Nephron progenitor cell (in vitro differentiated cells): Measurements from ENCODE around the gene MEIS2.

Source experiments
- DNase-seq: peaks from one replicate; pipeline ENCODE4 v3.0.0; 2021
- H3K27ac Mint-ChIP-seq: 2 replicates; pipeline ENCODE4 v1.8.0; 2021; ENCODE audit warnings: mild to moderate bottlenecking, moderate library complexity, mixed read lengths
- H3K27me3 Mint-ChIP-seq: 2 replicates; pipeline ENCODE4 v1.8.0; 2021; ENCODE audit warnings: mild to moderate bottlenecking, low read depth, mixed read lengths; ENCODE audit not compliant: poor library complexity
- H3K36me3 Mint-ChIP-seq: 2 replicates; pipeline ENCODE4 v1.8.0; 2021; ENCODE audit warnings: low read depth, mixed read lengths
- H3K4me1 Mint-ChIP-seq: 2 replicates; pipeline ENCODE4 v1.8.0; 2021; ENCODE audit warnings: mixed read lengths
- H3K4me3 Mint-ChIP-seq: 2 replicates; pipeline ENCODE4 v1.8.0; 2021; ENCODE audit warnings: mild to moderate bottlenecking, moderate library complexity, mixed read lengths
- H3K9me3 Mint-ChIP-seq: 2 replicates; pipeline ENCODE4 v1.8.0; 2021; ENCODE audit warnings: mild to moderate bottlenecking, moderate library complexity, mixed read lengths
- TF ChIP-seq, protein P1 (sequence below): fragments of 200-600 bp; sonication (generic); IDR thresholded peaks from 2 replicates; pipeline ENCODE4 v1.5.0; 2021; ENCODE audit warnings: antibody characterized with exemption

MEIS2 gene

DNA sequence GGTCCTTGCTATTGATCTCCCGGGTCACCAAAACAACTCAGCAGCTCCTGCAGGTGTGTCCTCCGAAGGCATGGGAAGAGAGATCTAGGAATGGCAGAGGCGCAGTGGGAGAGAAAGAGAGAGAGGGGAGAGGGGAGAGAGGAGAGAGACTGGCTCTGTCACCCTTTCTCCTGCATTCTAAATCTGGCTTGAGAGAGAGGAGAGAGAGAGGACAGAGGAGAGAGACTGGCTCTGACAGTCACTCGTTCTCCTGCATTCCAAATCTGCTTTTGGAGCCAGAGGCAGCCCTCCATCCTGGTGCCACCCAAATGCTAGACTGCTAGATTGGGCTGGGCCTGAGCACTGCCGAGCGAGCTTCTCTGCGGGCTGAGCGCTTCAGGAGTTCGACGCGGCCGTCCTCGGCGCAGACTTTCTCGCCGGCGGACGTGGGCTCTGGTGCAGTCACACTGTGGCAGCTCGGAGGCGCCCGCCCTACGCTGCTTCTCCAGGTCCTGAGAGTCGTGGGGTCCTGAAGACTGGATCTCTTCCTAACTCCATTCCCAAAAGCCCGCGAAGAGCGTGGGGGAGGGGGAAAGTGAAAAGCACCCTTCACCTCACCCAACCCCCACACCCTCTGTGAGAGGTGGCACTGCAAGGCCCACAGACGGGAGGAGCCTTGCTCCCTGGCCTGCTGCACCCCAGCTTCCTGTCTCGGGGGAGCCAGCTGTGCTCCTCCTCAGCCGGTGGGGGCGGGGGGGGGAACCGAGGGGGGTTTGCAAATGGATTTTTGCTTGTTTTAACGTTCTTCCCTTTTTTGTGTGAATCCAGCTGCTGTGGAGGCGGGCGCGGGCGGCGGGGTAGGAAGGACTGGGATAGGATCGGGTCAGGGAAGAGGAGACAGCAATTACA lies 222.3 kb downstream of the MEIS2 start:
- TF ChIP-seq, protein P1, sequence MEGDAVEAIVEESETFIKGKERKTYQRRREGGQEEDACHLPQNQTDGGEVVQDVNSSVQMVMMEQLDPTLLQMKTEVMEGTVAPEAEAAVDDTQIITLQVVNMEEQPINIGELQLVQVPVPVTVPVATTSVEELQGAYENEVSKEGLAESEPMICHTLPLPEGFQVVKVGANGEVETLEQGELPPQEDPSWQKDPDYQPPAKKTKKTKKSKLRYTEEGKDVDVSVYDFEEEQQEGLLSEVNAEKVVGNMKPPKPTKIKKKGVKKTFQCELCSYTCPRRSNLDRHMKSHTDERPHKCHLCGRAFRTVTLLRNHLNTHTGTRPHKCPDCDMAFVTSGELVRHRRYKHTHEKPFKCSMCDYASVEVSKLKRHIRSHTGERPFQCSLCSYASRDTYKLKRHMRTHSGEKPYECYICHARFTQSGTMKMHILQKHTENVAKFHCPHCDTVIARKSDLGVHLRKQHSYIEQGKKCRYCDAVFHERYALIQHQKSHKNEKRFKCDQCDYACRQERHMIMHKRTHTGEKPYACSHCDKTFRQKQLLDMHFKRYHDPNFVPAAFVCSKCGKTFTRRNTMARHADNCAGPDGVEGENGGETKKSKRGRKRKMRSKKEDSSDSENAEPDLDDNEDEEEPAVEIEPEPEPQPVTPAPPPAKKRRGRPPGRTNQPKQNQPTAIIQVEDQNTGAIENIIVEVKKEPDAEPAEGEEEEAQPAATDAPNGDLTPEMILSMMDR = no peak

DNA sequence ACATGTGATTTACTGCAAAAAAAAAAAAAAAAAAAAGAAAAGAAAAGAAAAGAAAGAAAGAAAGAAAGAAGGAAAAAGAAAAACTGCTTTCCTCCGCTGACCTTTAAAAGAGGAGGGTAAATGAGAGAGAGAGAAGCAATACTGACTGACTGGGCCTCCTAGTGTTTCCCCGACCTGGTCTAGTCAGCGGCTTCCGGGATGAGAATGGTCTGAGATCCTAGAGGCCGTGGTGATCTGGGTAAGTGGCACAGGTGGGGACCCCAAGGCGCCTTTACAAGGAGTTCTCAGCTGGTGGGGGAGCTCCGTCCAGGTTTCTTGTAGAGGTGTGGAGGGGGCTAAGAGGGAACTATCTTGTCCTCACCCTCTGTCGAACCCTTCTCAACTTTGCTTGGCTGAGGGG lies 223.1 kb downstream of the MEIS2 start:
- H3K4me1 Mint-ChIP-seq = peaks cover 61% of the 10 kb centered on the region
- H3K27ac Mint-ChIP-seq = no peak overlapping the region
- H3K9me3 Mint-ChIP-seq = no peaks in the 10 kb centered on the region
- H3K27me3 Mint-ChIP-seq = peaks cover 49% of the 10 kb centered on the region
- peak; percentile 19 for DNase-seq
- TF ChIP-seq, protein P1 = no peak
- peak overlapping the region; percentile 88 for H3K4me3 Mint-ChIP-seq
- peaks cover 21% of the 10 kb centered on the region for H3K36me3 Mint-ChIP-seq

More for the DNA sequence above, 222.3 kb downstream of the MEIS2 start:
- peaks cover 14% of the 10 kb centered on the region for H3K36me3 Mint-ChIP-seq
- H3K4me3 Mint-ChIP-seq = peak overlapping the region; percentile 88
- H3K27me3 Mint-ChIP-seq = peaks cover 51% of the 10 kb centered on the region
- H3K4me1 Mint-ChIP-seq = peaks cover 69% of the 10 kb centered on the region
- DNase-seq = peak; percentile 35
- H3K27ac Mint-ChIP-seq = peak overlapping the region; percentile 3
- H3K9me3 Mint-ChIP-seq = no peaks in the 10 kb centered on the region

DNA sequence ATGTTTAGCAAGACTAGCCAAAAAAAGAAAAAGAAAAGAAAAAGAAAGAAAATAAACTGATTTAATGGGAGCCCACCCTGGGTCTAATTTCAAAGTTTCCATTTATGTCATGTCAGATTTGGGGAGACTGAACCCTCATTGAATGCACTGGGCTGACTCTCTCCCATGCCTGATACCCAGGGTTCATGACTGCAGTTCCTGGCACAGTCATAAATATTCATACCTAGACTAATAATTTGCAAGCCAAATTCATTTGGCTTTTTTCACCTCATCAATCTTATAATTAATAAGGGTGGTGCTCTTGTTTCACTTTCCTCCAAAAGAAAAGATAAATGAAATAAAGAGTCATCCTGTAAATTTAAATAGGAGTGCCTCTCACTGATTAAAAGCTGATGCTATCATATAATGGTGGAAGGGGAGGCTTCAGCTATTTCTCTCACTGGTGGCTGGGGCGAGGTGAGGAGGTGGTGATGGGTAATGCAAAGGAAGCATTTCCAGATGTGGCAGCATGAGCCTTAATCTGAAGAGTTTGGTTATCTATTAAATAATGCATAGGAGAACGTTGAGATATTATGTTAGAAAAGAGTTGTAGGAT lies 224.5 kb downstream of the MEIS2 start:
- Mint-ChIP-seq H3K36me3 (peaks cover 21% of the 10 kb centered on the region), H3K27ac (no peak overlapping the region), H3K27me3 (peaks cover 34% of the 10 kb centered on the region), H3K4me3 (no peak overlapping the region), H3K4me1 (peaks cover 47% of the 10 kb centered on the region), H3K9me3 (no peaks in the 10 kb centered on the region)
- DNase-seq = no peak
- TF ChIP-seq, protein P1 = no peak

DNA sequence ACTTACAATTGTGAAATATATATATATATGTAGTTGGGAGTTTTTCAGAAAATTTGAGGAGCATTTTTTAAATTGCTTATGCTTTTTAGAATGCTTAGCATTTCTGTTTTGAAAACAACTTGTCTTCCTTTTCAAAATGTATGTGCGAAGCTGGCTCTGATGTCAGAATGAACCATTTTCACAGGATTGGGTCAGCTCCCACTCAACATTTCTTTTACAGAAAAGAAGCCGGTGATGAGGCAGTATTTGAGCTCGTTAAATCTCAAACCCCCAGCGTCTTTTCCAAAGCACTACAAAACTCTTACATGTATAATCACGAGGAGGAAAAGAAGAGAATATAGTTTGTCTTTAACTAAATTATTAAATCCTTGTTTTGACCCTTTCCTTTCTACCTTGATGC lies 225.4 kb downstream of the MEIS2 start:
- peaks cover 30% of the 10 kb centered on the region for H3K27me3 Mint-ChIP-seq
- no peak overlapping the region for H3K27ac Mint-ChIP-seq

DNA sequence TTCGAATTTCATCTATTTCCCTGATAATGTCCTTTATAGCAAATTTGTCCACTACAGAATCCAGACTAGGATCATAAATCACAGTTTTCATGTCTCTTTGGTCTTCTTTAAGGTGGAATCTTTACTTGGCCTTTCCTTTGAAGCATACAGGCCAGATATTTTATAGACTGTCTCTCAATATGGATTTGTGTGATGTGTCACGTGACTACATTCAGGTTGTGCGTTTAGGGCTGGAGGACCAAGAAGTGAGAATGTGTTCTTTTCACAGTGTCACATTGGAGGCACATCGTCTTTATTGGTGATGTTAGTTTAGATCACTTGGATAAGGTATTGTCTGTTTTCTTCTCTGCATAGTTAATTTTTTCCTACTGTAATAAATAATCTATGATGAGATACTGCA lies 232.9 kb downstream of the MEIS2 start:
- DNase-seq = no peak
- Mint-ChIP-seq H3K27ac (no peak overlapping the region), H3K4me3 (no peak overlapping the region), H3K4me1 (peaks cover 6% of the 10 kb centered on the region), H3K27me3 (peaks cover 4% of the 10 kb centered on the region), H3K9me3 (no peaks in the 10 kb centered on the region), H3K36me3 (peaks cover 16% of the 10 kb centered on the region)
- TF ChIP-seq, protein P1 = no peak

More for the DNA sequence above, 225.4 kb downstream of the MEIS2 start:
- H3K36me3 Mint-ChIP-seq = peaks cover 21% of the 10 kb centered on the region
- TF ChIP-seq, protein P1 = no peak
- DNase-seq = no peak
- H3K4me1 Mint-ChIP-seq = peaks cover 41% of the 10 kb centered on the region
- H3K9me3 Mint-ChIP-seq = no peaks in the 10 kb centered on the region
- H3K4me3 Mint-ChIP-seq = no peak overlapping the region
